C4-2B (cell line): ENCODE data around the gene C17orf107.

ENCODE experiments used
- CTCF ChIP-seq: fragments of 450-650 bp; conservative IDR thresholded peaks from 2 replicates; pipeline ENCODE4 v1.5.1; 2017; ENCODE audit warnings: mild to moderate bottlenecking
- ZFX ChIP-seq: fragments of 450-650 bp; IDR thresholded peaks from 2 replicates; pipeline ENCODE4 v1.6.1; 2017

DNA sequence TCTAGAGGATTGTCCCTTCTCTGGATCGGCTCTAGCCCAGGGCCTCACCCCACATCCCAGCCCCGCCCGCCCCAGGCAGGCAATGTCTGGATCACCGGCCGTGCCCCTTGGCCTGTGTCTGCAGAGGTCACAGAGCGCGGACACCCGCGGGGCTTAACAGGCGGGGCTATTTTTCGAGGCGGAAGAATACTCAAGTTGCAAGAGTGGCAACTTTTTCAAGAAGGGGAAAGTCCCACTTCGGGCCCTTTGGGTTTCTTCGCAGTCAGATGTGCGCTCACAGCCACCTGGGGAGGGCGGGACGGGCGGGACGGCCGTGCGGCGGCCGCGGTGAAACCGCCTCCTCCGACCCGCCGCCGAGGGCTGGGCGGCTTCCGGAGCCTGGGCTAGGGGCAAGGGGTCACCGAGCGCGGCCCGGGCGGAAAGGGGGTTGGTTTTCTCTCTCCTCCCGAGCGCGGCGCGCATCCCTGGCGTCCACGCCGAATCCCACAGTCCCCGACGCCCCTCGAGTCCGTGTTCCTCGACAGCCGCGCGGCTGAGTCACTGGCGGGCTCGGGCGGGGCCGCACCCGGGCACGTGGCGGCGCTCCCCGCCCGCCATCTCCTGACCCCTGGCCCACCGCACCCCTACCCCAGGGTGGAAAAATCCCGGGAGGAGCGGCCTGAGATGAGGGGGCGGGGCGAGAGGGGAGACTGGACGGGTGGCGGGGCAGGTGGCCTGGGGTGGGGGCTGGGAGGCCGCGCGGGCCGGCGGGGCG, 50.2 kb downstream of the C17orf107 start:
- TF ChIP-seq CTCF (no peak), ZFX (no peak)
